ENCODE measurements around the gene SPEF2.

Gene SPEF2

DNA sequence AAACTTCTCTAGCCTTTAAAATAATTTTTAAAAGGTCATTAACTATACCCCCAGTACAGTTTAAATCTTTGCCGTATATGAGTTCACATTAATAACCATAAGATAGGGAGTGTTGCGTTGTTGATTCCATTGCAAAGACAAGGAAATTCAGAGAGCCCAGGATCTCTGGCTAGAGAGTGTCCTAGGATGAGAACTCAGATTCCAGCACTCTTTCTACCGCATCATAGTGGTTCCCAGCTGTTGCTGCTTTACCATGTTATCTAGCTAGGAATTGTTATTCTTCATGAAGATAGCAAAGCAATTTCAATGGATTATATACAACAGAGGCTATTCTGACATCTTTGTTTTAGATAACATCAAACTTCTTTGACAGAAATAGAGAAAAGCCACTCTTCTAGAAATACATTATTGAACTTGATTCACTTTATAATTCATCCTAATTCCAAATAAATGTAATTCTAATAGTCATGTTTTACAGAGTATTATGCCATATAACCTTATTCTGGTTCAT, 160.7 kb downstream of the SPEF2 start:
- Histone ChIP-seq H3K27ac (no peak overlapping the region), H3K4me1 (peaks cover 6 to 29% (median 19%) of the 10 kb centered on the region in 10 experiments; a peak in 19 of 20 replicates), H3K4me3 (no peak overlapping the region), H3K9me3 (replicated peaks in 1 of 11) (no peaks in the 10 kb centered on the region), H3K27me3 (no peaks in the 10 kb centered on the region), H3K36me3 (no peaks in the 10 kb centered on the region), H4K20me1 (no peaks in the 10 kb centered on the region), H3K4me2 (no peak overlapping the region), H3K9ac (no peak overlapping the region)
- TF ChIP-seq Cebpa-rat (IDR thresholded peaks at IDR 0.05), result no peak

DNA sequence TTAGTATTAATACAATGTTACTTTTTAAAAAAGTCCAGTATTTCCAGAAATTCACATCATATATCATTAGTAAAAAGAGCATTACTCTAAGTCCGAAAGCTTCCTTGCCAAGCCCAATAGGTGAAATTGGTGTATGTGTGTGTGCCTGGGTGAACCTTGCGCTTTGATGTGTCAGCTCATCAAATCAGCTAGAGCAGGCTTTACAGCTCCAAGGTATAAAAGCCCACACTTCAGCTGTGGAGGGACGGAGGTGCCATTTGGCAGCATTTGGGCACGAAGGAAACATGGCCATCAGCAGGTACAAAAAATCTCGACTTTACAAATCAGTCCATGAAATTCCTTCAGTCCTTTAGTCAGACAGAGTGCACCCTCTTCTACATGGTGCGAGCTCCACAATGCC, 162.6 kb downstream of the SPEF2 start:
- H3K4me1 ChIP-seq, result peaks cover 6 to 34% (median 20%) of the 10 kb centered on the region in 10 experiments; a peak in 19 of 20 replicates
- no peaks in the 10 kb centered on the region for H3K36me3 ChIP-seq
- H3K27ac ChIP-seq, result no peak overlapping the region
- TF ChIP-seq Cebpa-rat (IDR thresholded peaks at IDR 0.05), result no peak
- H3K27me3 ChIP-seq, result no peaks in the 10 kb centered on the region
- H3K9ac ChIP-seq, result no peak overlapping the region
- H3K9me3 ChIP-seq (replicated peaks in 1 of 11), result peaks cover 0 to 5% (median 0%) of the 10 kb centered on the region in 11 experiments; a peak in 2 of 22 replicates
- H3K4me3 ChIP-seq, result no peak overlapping the region
- H3K4me2 ChIP-seq, result peak overlapping the region in 9 of 11 experiments; percentile 38 to 79 (median 55); a peak in 14 of 22 replicates
- no peaks in the 10 kb centered on the region for H4K20me1 ChIP-seq

DNA sequence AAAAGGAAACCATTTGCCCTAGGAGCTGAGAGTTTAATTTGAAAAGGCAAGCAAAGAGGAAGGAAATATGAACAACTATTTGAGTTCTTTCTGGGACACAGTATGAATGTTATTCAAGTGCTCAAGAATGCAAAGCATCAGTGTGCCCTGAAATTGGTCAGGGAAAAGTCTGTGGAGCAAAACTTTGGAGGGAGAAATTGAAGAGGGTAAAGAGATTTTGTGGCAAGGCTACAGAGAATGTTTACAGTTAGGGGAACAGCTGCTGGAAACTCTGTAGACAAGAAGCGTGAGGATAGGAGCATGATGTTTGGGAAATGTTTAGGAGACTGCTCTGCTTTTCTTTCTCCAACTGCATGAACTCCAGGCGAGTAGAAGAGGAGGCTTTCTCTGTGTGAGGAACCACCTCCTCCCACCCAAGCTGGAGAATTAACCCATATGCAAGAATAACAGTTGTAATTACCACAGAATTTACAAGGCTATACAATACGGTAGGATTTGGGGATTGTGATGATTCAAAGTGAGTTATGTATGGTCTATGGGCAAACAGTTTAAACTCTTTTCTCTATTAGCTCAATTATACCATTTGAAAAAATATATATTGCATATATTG, 163.6 kb downstream of the SPEF2 start:
- peaks cover 0 to 5% (median 0%) of the 10 kb centered on the region in 11 experiments; a peak in 2 of 22 replicates for H3K9me3 ChIP-seq (replicated peaks in 1 of 11)
- no peaks in the 10 kb centered on the region for H3K27me3 ChIP-seq
- H3K9ac ChIP-seq, result 0 out of 22 replicates have a peak overlapping the region, but pooled peaks of 1 of the 11 experiments have one; percentile 12
- H4K20me1 ChIP-seq, result no peaks in the 10 kb centered on the region
- H3K36me3 ChIP-seq, result no peaks in the 10 kb centered on the region
- no peak for TF ChIP-seq Cebpa-rat (IDR thresholded peaks at IDR 0.05)
- peak overlapping the region; percentile 38 to 79 (median 55) for H3K4me2 ChIP-seq
- H3K4me3 ChIP-seq, result no peak overlapping the region
- peaks cover 6 to 44% (median 22%) of the 10 kb centered on the region in 10 experiments; a peak in 19 of 20 replicates for H3K4me1 ChIP-seq
- H3K27ac ChIP-seq, result no peak overlapping the region; a peak in 1 of 22 replicates

DNA sequence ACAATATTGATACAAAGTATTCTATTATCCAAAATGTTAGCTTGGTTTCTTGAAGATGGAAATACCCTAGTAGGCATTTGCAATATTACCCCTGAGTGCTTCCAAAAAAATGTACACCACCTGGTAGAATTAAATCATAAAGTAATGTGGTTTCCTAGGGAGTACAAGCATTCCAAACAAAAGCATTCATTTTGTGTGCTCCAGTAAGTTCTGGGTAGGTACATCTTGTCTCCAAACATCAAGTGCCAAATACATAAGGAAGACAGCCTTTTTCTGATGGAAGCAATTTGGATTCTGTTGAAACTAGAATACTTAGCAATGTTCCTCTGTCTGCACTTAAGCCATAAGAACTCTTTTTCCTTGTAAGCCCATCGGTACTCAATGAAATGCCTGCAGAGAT, 165.9 kb downstream of the SPEF2 start:
- Histone ChIP-seq H3K4me1 (peaks cover 6 to 47% (median 19%) of the 10 kb centered on the region in 10 experiments; a peak in 19 of 20 replicates), H3K9ac (no peak overlapping the region), H3K27ac (no peak overlapping the region), H3K4me2 (no peak overlapping the region), H3K36me3 (no peaks in the 10 kb centered on the region), H3K27me3 (no peaks in the 10 kb centered on the region), H4K20me1 (no peaks in the 10 kb centered on the region), H3K4me3 (no peak overlapping the region), H3K9me3 (replicated peaks in 1 of 11) (peaks cover 0 to 5% (median 0%) of the 10 kb centered on the region in 11 experiments; a peak in 2 of 22 replicates)
- no peak for TF ChIP-seq Cebpa-rat (IDR thresholded peaks at IDR 0.05)

DNA sequence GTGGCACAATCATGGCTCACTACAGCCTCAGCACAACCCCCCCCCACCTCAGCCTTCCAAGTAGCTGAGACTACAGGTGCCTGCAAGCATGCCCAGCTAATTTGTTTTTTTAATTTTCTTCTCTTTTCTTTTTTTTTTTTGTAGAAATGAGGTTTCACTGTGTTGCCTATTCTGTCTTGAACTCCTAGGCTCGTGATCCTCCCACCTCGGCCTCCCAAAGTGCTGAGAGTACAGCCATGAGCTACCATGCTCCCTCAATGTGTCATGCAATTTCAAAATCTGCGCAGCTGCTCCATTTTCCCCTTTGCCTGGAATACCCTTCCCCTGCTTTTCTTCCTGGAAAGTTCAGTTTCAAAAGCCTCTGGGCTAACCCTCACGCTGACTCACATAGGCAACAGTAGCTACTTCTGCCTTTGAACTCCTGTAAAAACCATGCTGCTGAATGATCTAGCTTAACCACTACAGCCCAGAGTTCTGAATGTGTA, 168.0 kb downstream of the SPEF2 start:
- H3K9ac ChIP-seq, result no peak overlapping the region
- peaks cover 6 to 42% (median 12%) of the 10 kb centered on the region in 10 experiments; a peak in 19 of 20 replicates for H3K4me1 ChIP-seq
- H4K20me1 ChIP-seq, result no peaks in the 10 kb centered on the region
- TF ChIP-seq Cebpa-rat (IDR thresholded peaks at IDR 0.05), result no peak
- no peaks in the 10 kb centered on the region for H3K27me3 ChIP-seq
- no peak overlapping the region; a peak in 1 of 22 replicates for H3K27ac ChIP-seq
- H3K9me3 ChIP-seq (replicated peaks in 1 of 11), result peaks cover 0 to 5% (median 0%) of the 10 kb centered on the region in 11 experiments; a peak in 2 of 22 replicates
- peak overlapping the region in 2 of 11 experiments; percentile 3 to 28; a peak in 5 of 22 replicates for H3K4me2 ChIP-seq
- H3K36me3 ChIP-seq, result no peaks in the 10 kb centered on the region
- H3K4me3 ChIP-seq, result no peak overlapping the region

DNA sequence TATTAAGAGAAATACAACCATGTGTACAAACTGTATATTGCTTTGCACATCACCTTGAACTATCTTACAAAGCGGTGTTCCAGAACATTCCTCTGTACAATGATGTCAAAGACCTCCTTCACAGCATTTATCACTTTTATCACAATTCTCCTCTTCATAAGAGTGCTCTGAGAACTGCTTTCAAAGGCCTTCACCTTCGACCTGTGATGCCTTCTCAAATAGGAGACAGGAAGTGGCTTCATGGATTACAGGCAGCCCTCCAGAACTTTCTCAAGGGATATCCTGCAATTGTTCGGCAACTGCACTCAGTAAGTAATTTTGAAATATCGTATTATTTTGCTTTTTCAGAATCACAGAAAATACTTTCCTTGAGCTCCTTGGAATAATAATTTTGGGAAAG, 171.1 kb downstream of the SPEF2 start:
- H3K27me3 ChIP-seq, result no peaks in the 10 kb centered on the region
- no peak overlapping the region for H3K4me2 ChIP-seq
- H3K4me3 ChIP-seq, result no peak overlapping the region
- H3K9me3 ChIP-seq (replicated peaks in 1 of 11), result peaks cover 0 to 5% (median 0%) of the 10 kb centered on the region in 11 experiments; a peak in 2 of 22 replicates
- H3K4me1 ChIP-seq, result peaks cover 0 to 27% (median 0%) of the 10 kb centered on the region in 10 experiments; a peak in 5 of 20 replicates
- H4K20me1 ChIP-seq, result no peaks in the 10 kb centered on the region
- H3K27ac ChIP-seq, result no peak overlapping the region
- no peak overlapping the region for H3K9ac ChIP-seq
- H3K36me3 ChIP-seq, result no peaks in the 10 kb centered on the region
- no peak for TF ChIP-seq Cebpa-rat (IDR thresholded peaks at IDR 0.05)

DNA sequence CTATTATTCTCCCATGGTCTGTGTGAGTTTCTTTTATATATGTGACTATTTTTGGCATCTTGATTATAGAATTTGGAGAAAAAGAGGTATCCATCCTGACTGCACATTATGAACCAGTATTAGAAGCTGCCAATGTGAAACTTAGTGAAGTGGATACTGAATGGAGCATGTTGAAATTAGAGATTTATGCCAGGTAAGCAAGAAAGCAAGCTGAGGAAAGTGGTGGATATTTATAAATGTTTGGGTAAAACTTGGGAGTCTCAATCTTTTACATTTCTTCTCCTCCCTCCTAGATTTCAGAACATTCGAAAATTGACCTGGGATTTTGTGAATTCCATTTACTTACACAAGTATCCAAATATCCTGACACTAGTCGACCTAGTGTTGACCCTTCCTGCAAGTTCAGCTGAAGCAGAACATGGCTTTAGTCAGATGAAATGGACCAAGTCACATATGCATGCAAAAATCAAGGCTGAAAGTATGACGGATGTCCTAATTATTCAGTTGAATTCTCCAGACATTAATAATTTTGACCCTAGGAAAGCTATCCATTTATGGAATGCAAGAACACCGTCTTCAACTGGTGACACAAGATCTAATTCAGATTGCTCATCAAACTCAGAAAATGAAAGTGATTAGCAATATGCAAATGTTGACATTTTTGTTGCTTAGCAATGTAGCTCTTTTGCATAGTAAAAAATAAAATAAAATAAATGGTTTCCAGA, 172.2 kb downstream of the SPEF2 start:
- Histone ChIP-seq H4K20me1 (no peaks in the 10 kb centered on the region), H3K27me3 (no peaks in the 10 kb centered on the region), H3K36me3 (no peaks in the 10 kb centered on the region), H3K4me1 (peaks cover 0 to 16% (median 0%) of the 10 kb centered on the region in 10 experiments; a peak in 5 of 20 replicates), H3K9me3 (replicated peaks in 1 of 11) (no peaks in the 10 kb centered on the region; a peak in 1 of 22 replicates), H3K4me3 (no peak overlapping the region), H3K4me2 (no peak overlapping the region), H3K9ac (no peak overlapping the region), H3K27ac (no peak overlapping the region)
- TF ChIP-seq Cebpa-rat (IDR thresholded peaks at IDR 0.05), result no peak

DNA sequence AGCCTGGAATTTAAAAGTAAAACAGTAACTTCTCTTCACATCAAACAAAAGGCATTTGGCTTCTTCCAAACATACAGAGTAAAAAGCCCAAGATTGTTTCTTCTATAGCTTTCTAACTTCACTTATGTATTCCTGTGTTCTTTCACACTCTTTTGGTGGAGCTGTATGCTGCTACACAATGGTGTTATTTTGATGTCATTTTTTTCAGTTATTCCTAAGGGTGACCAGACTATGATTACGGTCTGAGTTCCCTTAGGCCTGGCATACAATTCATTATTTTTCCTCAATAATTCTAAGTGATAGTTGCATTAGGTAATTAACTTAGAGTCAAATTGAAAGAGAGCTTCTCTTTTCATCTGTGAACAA, 172.8 kb downstream of the SPEF2 start:
- no peak overlapping the region for H3K9ac ChIP-seq
- H3K27ac ChIP-seq, result no peak overlapping the region
- no peaks in the 10 kb centered on the region for H4K20me1 ChIP-seq
- H3K27me3 ChIP-seq, result no peaks in the 10 kb centered on the region
- no peak for TF ChIP-seq Cebpa-rat (IDR thresholded peaks at IDR 0.05)
- H3K4me1 ChIP-seq, result peaks cover 0 to 11% (median 0%) of the 10 kb centered on the region in 10 experiments; a peak in 5 of 20 replicates
- H3K4me3 ChIP-seq, result no peak overlapping the region
- H3K4me2 ChIP-seq, result no peak overlapping the region
- no peaks in the 10 kb centered on the region for H3K36me3 ChIP-seq
- no peaks in the 10 kb centered on the region; a peak in 1 of 22 replicates for H3K9me3 ChIP-seq (replicated peaks in 1 of 11)

DNA sequence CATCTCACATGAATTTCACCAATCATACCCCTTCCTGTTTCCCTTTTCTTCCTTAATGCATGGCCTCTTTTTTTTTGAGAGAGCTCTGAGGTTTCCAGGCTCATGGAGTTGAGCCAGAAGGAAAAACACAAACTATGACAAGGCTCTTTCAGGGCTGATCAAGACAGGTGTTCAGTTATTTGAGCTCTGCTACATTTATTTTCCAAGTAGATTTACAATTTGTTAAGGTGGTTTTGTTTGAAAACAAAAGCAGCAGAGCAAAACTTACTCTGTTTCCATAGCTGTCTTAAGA, 176.6 kb downstream of the SPEF2 start:
- no peaks in the 10 kb centered on the region for H3K36me3 ChIP-seq
- H3K27me3 ChIP-seq, result no peaks in the 10 kb centered on the region
- H3K9ac ChIP-seq, result no peak overlapping the region
- peaks cover 0 to 9% (median 3%) of the 10 kb centered on the region in 10 experiments; a peak in 6 of 20 replicates for H3K4me1 ChIP-seq
- H3K4me3 ChIP-seq, result no peak overlapping the region
- no peaks in the 10 kb centered on the region; a peak in 1 of 22 replicates for H3K9me3 ChIP-seq (replicated peaks in 1 of 11)
- H3K27ac ChIP-seq, result no peak overlapping the region
- no peak for TF ChIP-seq Cebpa-rat (IDR thresholded peaks at IDR 0.05)
- H4K20me1 ChIP-seq, result no peaks in the 10 kb centered on the region
- no peak overlapping the region for H3K4me2 ChIP-seq

Data from BLaER1 treated with 17β-estradiol and CSF1 and Interleukin-3, amounts not matched to agents 10 nM and 100 nM (cell line).